GM18873 (cell line): ENCODE results near the gene OR5AL1.
"Not testable (repeated sequence)": the region's sequence is repeated elsewhere in the genome, so short reads cannot be mapped to it uniquely, and the experiment has no call there.

ENCODE experiments used
- ATAC-seq: cut with Tn5 transposase; IDR thresholded peaks from one replicate; pipeline ENCODE4 v1.9.1; 2021; ENCODE audit warnings: mild to moderate bottlenecking, moderate library complexity, moderate number of reproducible peaks; ENCODE audit not compliant: unreplicated experiment, low FRiP score

The OR5AL1 gene

DNA sequence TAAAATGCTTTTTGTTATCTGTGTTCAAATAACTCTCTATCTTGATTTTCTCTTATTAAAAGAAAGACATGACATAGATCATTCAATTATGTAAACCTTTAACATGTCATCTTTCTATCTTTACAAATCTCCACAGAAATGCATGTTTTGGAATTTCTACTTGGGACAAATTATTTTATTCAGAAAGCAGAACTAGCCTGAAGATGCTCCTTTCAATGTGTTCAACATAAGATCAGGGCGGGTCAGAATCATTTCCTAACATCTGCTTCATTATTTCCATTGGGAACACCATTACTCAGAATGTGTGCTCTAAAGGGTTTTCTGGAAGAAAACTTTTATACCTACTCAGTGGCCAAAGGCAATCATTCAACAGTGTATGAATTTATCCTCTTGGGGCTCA is at the start of gene OR5AL1:
OR5AL1 (plus strand) TSS at position 301 of the 400 bp plus-strand sequence.
- ATAC-seq = no peak

DNA sequence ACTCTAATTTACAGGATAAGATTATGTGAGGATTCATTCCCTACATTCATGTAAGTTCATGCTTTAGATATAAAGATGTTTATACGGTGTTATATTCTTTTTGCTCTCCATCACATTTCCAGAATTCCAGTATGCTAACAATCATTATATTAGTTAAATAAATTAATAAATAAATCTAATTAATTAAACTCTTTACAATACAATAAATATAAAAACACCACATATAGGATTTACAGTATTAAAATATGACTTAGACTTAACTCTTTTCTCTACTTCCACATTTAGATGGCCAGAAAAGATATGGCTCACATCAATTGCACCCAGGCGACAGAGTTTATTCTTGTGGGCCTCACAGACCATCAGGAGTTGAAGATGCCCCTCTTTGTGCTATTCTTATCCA is 37.2 kb upstream of the OR5AL1 start, which contains the start of gene OR8U1:
OR8U1 (plus strand) TSS at position 301 of the 400 bp plus-strand sequence; CDS start at position 301, 0 bp downstream.
- ATAC-seq = no peak

DNA sequence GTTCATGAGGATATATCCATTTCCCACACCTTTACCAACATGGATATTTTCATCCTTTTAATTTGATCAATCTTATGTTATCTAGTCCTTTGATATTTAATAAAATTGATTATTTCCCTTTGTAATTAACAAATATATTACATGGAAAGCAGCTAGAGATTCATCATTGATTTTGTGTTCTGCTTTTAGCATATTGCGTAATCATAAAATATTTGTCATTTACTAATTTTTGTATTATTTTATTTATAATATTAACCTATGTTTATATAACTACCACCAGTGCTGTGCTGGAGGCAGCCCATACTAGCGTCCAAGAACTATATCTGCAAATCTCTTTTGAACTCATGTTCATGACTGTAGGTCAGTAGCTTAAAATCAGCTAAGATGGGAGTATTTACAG is 32.4 kb upstream of the OR5AL1 start:
- ATAC-seq = no peak

DNA sequence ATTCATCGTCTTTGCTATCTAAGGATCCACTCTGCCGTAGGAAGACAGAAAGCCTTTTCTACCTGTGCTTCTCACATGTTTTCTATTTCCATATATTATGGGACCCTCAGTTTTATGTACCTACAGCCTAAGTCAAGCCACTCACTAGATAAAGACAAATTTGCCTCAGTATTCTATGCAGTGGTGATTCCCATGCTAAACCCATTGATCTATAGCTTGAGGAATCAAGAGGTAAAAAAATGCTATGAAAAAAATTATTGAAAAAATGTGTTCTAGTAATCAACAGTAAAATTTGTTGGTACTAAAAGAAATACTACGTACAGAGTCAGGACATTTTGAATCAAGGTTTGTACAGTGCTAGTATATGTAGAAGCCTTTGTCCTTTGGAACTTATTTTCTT is 18.1 kb upstream of the OR5AL1 start:
- no peak for ATAC-seq

DNA sequence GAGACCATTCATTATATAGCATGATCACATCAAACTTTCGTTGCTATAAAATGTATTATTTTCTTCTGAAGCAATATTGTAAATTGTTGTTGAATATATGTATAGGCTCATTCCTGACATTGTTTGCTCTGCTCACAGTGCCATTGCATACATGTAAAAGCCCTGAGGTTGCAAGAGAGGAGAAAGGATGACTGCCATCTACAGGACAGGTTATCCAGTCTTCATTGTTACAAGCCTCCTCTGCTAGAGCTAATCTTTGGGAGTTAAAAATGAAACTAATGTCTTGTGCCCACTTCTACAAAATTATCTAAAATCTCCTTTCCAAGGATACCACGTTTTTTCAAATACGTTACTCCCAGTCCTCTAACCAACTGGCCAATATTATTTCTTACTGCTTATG is 16.4 kb upstream of the OR5AL1 start:
- no peak for ATAC-seq

DNA sequence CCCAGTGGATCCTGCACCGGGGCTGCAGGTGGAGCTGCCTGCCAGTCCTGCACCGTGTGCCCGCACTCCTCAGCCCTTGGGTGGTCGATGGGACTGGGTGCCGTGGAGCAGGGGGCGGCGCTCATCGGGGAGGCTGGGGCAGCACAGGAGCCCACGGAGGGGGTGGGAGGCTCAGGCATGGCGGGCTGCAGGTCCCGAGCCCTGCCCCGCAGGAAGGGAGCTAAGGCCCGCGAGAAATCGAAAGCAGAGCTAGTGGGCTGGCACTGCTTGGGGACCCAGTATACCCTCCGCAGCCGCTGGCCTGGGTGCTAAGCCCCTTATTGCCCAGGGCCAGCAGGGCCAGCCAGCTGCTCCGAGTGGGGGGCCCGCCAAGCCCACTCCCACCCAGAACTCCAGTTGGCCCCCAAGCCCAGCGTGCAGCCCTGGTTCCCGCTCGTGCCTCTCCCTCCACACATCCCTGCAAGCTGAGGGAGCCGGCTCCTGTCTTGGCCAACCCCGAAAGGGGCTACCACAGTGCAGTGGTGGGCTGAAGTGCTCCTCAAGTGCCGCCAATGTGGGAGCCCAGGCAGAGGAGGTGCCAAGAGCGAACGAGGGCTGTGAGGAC is 10.5 kb upstream of the OR5AL1 start:
- ATAC-seq = not testable (repeated sequence)

DNA sequence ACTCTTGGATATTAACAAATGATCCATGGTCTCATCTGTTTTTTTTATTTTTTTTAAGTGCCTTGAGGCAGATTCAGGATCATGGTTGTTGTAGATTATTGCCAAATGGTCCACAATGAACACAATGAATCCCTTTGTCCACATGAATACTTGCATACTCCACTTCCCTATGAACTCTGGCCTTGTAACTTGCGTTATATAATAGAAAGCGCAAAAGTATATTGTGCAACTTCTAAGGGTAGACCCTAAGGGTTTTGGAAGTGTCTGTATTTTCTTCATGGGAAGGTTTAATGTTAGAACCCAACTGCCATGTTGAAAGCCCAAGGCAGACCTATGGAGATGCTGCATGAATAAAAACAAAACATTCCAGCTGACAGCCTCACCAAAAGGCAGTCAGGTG is 8.1 kb upstream of the OR5AL1 start:
- ATAC-seq = no peak

DNA sequence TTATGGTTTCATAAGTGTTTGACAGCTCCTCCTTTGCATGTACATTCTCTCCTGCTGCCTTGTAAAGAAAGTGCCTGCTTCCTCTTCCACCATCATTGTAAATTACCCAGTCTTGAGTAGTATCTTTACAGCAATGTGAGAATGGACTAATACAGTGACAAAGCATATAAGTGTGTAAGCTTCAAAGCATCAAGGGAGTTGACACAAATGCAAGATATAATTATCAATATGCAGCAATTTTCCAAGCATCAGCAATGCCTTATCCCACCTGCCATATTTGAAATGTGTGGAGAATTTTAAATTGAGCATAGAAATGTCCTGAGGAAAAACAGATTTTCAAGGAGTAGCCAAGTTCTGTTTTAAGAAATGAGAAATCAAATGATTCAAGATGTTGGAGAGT is 1.7 kb upstream of the OR5AL1 start:
- ATAC-seq = no peak

DNA sequence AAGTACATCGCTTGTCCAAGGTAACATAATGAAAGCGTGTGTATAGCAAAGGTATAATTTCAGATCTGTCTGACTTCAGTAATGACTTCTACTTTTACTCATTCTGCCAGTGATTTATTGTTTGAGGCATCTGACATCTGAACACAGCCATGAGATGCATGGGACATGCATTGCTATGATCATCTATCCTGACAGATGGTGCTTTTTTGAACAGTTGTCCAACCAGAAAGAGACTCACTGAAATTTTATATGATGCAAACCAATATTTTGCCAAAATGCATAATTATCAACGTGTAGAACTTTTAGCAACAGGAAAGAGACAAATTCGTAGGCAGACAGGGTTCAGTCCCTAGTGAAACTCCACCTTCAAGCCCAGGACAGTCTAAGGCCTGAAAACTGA is 41.0 kb downstream of the OR5AL1 start:
- ATAC-seq = no peak

DNA sequence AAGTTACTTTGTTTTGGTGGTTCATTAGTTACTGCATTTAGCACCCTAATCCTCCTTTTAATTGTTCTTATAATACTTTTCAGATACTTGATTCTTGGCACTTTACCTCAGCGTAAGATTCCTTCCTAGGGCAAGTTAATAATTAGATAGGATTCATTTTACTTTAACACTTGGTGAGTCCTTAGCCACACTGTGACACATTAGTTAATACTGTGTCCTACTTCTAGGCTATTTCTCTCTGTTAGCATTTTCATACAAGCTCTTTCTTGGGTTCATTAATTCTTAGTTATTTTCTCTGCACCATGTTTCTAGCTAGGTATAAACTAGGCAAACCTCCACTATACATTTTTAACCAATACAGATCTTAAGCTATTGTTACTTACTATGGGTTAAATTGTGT is 44.6 kb downstream of the OR5AL1 start:
- no peak for ATAC-seq
